ENCODE measurements around the gene ABHD12B. TPM values are rescaled to one million over a fixed set of nuclear protein-coding genes. Genes with fewer than 3 reads are reported as not detected.
"Not testable (repeated sequence)": the region's sequence is repeated elsewhere in the genome, so short reads cannot be mapped to it uniquely, and the experiment has no call there.

Gene ABHD12B
- total RNA-seq, 2 donors from 2014 or later, result 0.80 to 55.0 TPM

GRCh38 chr14:50906326-50907065 is 34.6 kb downstream of the ABHD12B start:
- Histone ChIP-seq H3K9me3 (ENCODE audit: control insufficient read depth, low read length) (peaks cover 11% of the 10 kb centered on the region), H3K4me3 (ENCODE audit: low read length) (peak overlapping the region; percentile 50), H3K9ac (ENCODE audit: extremely low read depth, low read length, poor library complexity, severe bottlenecking) (no peak overlapping the region), H3K27ac (ENCODE audit: low read depth, low read length) (no peak overlapping the region), H3K36me3 (ENCODE audit: control insufficient read depth, insufficient read depth, low read length) (no peaks in the 10 kb centered on the region), H3K27me3 (ENCODE audit: control insufficient read depth, insufficient read depth, low read length, poor library complexity, severe bottlenecking) (peaks cover 6% of the 10 kb centered on the region), H3K4me1 (ENCODE audit: control insufficient read depth, insufficient read depth, low read length) (peaks cover 5% of the 10 kb centered on the region)
- Mint-ChIP-seq H3K4me3 (no peak overlapping the region), H3K27me3 (ENCODE audit: insufficient read depth) (no peaks in the 10 kb centered on the region), H3K9me3 (no peaks in the 10 kb centered on the region), H3K27ac (no peak overlapping the region), H3K36me3 (ENCODE audit: low read depth) (peaks cover 68% of the 10 kb centered on the region), H3K4me1 (peaks cover 31% of the 10 kb centered on the region)
- DNase-seq, result no peak
- 76 to 81% methylated on average over 5 of the region's 5 CpGs for WGBS, 2 experiments (ENCODE audit: insufficient coverage in 1 of 2, insufficient read length in 1 of 2)
- no peak for TF ChIP-seq CTCF (conservative IDR thresholded peaks at IDR 0.05)

GRCh38 chr14:50910495-50911420 is 38.9 kb downstream of the ABHD12B start:
- no peaks in the 10 kb centered on the region for H3K36me3 ChIP-seq (ENCODE audit: control insufficient read depth, insufficient read depth, low read length)
- Mint-ChIP-seq H3K4me1 (peaks cover 31% of the 10 kb centered on the region), H3K9me3 (no peaks in the 10 kb centered on the region), H3K36me3 (ENCODE audit: low read depth) (peaks cover 60% of the 10 kb centered on the region), H3K4me3 (no peak overlapping the region), H3K27me3 (ENCODE audit: insufficient read depth) (no peaks in the 10 kb centered on the region), H3K27ac (no peak overlapping the region)
- no peak for TF ChIP-seq CTCF (conservative IDR thresholded peaks at IDR 0.05)
- H3K9me3 ChIP-seq (ENCODE audit: control insufficient read depth, low read length), result no peaks in the 10 kb centered on the region
- DNase-seq, result peak; percentile 68
- peak overlapping the region; percentile 22 for H3K27ac ChIP-seq (ENCODE audit: low read depth, low read length)
- no peak overlapping the region for H3K9ac ChIP-seq (ENCODE audit: extremely low read depth, low read length, poor library complexity, severe bottlenecking)
- H3K27me3 ChIP-seq (ENCODE audit: control insufficient read depth, insufficient read depth, low read length, poor library complexity, severe bottlenecking), result peaks cover 6% of the 10 kb centered on the region
- 82 to 90% methylated on average over 3 to 5 of the region's 5 CpGs for WGBS, 2 experiments (ENCODE audit: insufficient coverage in 1 of 2, insufficient read length in 1 of 2)
- H3K4me1 ChIP-seq (ENCODE audit: control insufficient read depth, insufficient read depth, low read length), result peaks cover 5% of the 10 kb centered on the region
- H3K4me3 ChIP-seq (ENCODE audit: low read length), result no peak overlapping the region

- H3K27me3 ChIP-seq (ENCODE audit: control insufficient read depth, insufficient read depth, low read length, poor library complexity, severe bottlenecking), result no peaks in the 10 kb centered on the region
- Mint-ChIP-seq H3K4me3 (no peak overlapping the region), H3K4me1 (peaks cover 10% of the 10 kb centered on the region), H3K36me3 (ENCODE audit: low read depth) (peaks cover 58% of the 10 kb centered on the region), H3K27ac (no peak overlapping the region), H3K9me3 (no peaks in the 10 kb centered on the region), H3K27me3 (ENCODE audit: insufficient read depth) (no peaks in the 10 kb centered on the region)
- WGBS, 2 experiments (ENCODE audit: insufficient coverage in 1 of 2, insufficient read length in 1 of 2), result 93 to 96% methylated on average over 3 to 6 of the region's 6 CpGs
- no peak overlapping the region for H3K27ac ChIP-seq (ENCODE audit: low read depth, low read length)
- H3K4me3 ChIP-seq (ENCODE audit: low read length), result no peak overlapping the region
- H3K36me3 ChIP-seq (ENCODE audit: control insufficient read depth, insufficient read depth, low read length), result no peaks in the 10 kb centered on the region
- H3K4me1 ChIP-seq (ENCODE audit: control insufficient read depth, insufficient read depth, low read length), result no peaks in the 10 kb centered on the region
- DNase-seq, result no peak
- H3K9me3 ChIP-seq (ENCODE audit: control insufficient read depth, low read length), result no peaks in the 10 kb centered on the region
- no peak overlapping the region for H3K9ac ChIP-seq (ENCODE audit: extremely low read depth, low read length, poor library complexity, severe bottlenecking)
- no peak for TF ChIP-seq CTCF (conservative IDR thresholded peaks at IDR 0.05)
Observed at GRCh38 chr14:50917449-50917848, 45.6 kb downstream of the ABHD12B start.

GRCh38 chr14:50919524-50919923 is 47.7 kb downstream of the ABHD12B start:
- H3K27me3 ChIP-seq (ENCODE audit: control insufficient read depth, insufficient read depth, low read length, poor library complexity, severe bottlenecking); H3K36me3 ChIP-seq (ENCODE audit: control insufficient read depth, insufficient read depth, low read length); H3K27ac Mint-ChIP-seq; DNase-seq; H3K4me3 ChIP-seq (ENCODE audit: low read length); H3K9ac ChIP-seq (ENCODE audit: extremely low read depth, low read length, poor library complexity, severe bottlenecking); H3K4me1 ChIP-seq (ENCODE audit: control insufficient read depth, insufficient read depth, low read length); H3K9me3 Mint-ChIP-seq; H3K9me3 ChIP-seq (ENCODE audit: control insufficient read depth, low read length); H3K4me3 Mint-ChIP-seq; H3K27me3 Mint-ChIP-seq (ENCODE audit: insufficient read depth); H3K27ac ChIP-seq (ENCODE audit: low read depth, low read length): not testable (repeated sequence)
- Mint-ChIP-seq H3K36me3 (ENCODE audit: low read depth) (peaks cover 58% of the 10 kb centered on the region), H3K4me1 (peaks cover 11% of the 10 kb centered on the region)
- 74 to 94% methylated on average over 5 of the region's 5 CpGs for WGBS, 2 experiments (ENCODE audit: insufficient coverage in 1 of 2, insufficient read length in 1 of 2)

Measured in endodermal cell (in vitro differentiated cells).